ENCODE measurements around the gene BLVRA.
A peak's percentile ranks its signal among the peaks of the same experiment; 100 is the strongest.

BLVRA gene

GRCh38 chr7:43764039-43764761, 5.7 kb downstream of the BLVRA start (continued):
- no peak for TF ChIP-seq CSRNP3 (CRISPR knock-in tag; IDR thresholded peaks at IDR 0.05)
- TF ChIP-seq ZNF70 (CRISPR knock-in tag; IDR thresholded peaks at IDR 0.05) = no peak
- TF ChIP-seq CSDC2 (CRISPR knock-in tag; IDR thresholded peaks at IDR 0.05) = no peak
- no peak for TF ChIP-seq ARNTL (CRISPR knock-in tag; IDR thresholded peaks at IDR 0.05; ENCODE audit: borderline replicate concordance, low read depth)
- TF ChIP-seq ZNF565 (CRISPR knock-in tag; conservative IDR thresholded peaks at IDR 0.05; ENCODE audit: low read depth) = no peak

- no peak for TF ChIP-seq TOX (CRISPR knock-in tag; IDR thresholded peaks at IDR 0.05; ENCODE audit: borderline replicate concordance)
- TF ChIP-seq ZNF70 (CRISPR knock-in tag; IDR thresholded peaks at IDR 0.05) = no peak
- no peak for TF ChIP-seq ZNF565 (CRISPR knock-in tag; conservative IDR thresholded peaks at IDR 0.05; ENCODE audit: low read depth)
- TF ChIP-seq OSR1 (CRISPR knock-in tag; IDR thresholded peaks at IDR 0.05) = no peak
- TF ChIP-seq ZFP30 (CRISPR knock-in tag; IDR thresholded peaks at IDR 0.05) = no peak
- TF ChIP-seq BACH2 (CRISPR knock-in tag; IDR thresholded peaks at IDR 0.05; ENCODE audit: borderline replicate concordance) = no peak
- TF ChIP-seq ISL1 (CRISPR knock-in tag; IDR thresholded peaks at IDR 0.05) = no peak
- ATAC-seq = no peak
Measured at GRCh38 chr7:43764807-43765491, 6.5 kb downstream of the BLVRA start.

- ATAC-seq = no peak
Measured at GRCh38 chr7:43766564-43766963, 8.1 kb downstream of the BLVRA start.

GRCh38 chr7:43767311-43767710, 8.8 kb downstream of the BLVRA start:
- ATAC-seq = peak; percentile 54
- TF ChIP-seq CSRNP3 (CRISPR knock-in tag; IDR thresholded peaks at IDR 0.05) (no peak), TCF4 (CRISPR knock-in tag; IDR thresholded peaks at IDR 0.05; ENCODE audit: borderline replicate concordance) (peak; percentile 14; the same call in 1 of the 2 replicates), BACH2 (CRISPR knock-in tag; IDR thresholded peaks at IDR 0.05; ENCODE audit: borderline replicate concordance) (no peak)

More at GRCh38 chr7:43766564-43766963, 8.1 kb downstream of the BLVRA start:
- TF ChIP-seq ISL1 (CRISPR knock-in tag; IDR thresholded peaks at IDR 0.05) = no peak
- no peak for TF ChIP-seq TCF4 (CRISPR knock-in tag; IDR thresholded peaks at IDR 0.05; ENCODE audit: borderline replicate concordance)
- no peak for TF ChIP-seq RARB (CRISPR knock-in tag; IDR thresholded peaks at IDR 0.05)
- TF ChIP-seq TOX (CRISPR knock-in tag; IDR thresholded peaks at IDR 0.05; ENCODE audit: borderline replicate concordance) = no peak
- no peak for TF ChIP-seq CSRNP3 (CRISPR knock-in tag; IDR thresholded peaks at IDR 0.05)
- no peak for TF ChIP-seq SNAI2 (CRISPR knock-in tag; IDR thresholded peaks at IDR 0.05)

- no peak for TF ChIP-seq CREB5 (CRISPR knock-in tag; IDR thresholded peaks at IDR 0.05; ENCODE audit: low read depth)
- TF ChIP-seq SNAI2 (CRISPR knock-in tag; IDR thresholded peaks at IDR 0.05) = no peak
- no peak for TF ChIP-seq ZFP30 (CRISPR knock-in tag; IDR thresholded peaks at IDR 0.05)
- no peak for TF ChIP-seq ZNF8 (CRISPR knock-in tag; IDR thresholded peaks at IDR 0.05)
- TF ChIP-seq RARB (CRISPR knock-in tag; IDR thresholded peaks at IDR 0.05) = no peak
- TF ChIP-seq ESRRG (CRISPR knock-in tag; IDR thresholded peaks at IDR 0.05) = no peak
- no peak for TF ChIP-seq PATZ1 (CRISPR knock-in tag; IDR thresholded peaks at IDR 0.05; ENCODE audit: borderline replicate concordance)
- no peak for TF ChIP-seq TCF4 (CRISPR knock-in tag; IDR thresholded peaks at IDR 0.05; ENCODE audit: borderline replicate concordance)
- no peak for TF ChIP-seq GLIS3 (CRISPR knock-in tag; IDR thresholded peaks at IDR 0.05)
- ATAC-seq = no peak
Measured at GRCh38 chr7:43768201-43768886, 9.9 kb downstream of the BLVRA start.

Measured in SK-N-SH treated with all-trans-retinoic acid at 6 μM for 48 hours (cell line).